ENCODE measurements around the gene FRRS1. TPM values are rescaled to one million over a fixed set of nuclear protein-coding genes. Genes with fewer than 3 reads are reported as not detected.

Gene FRRS1
- polyA plus RNA-seq, 4 donors: 0.45 to 8.4 (median 1.7) TPM

GRCh38 chr1:99691175-99691574 lies 75.3 kb downstream of the FRRS1 start:
- Histone ChIP-seq H3K36me3 (ENCODE audit: control insufficient read depth in 3 of 3, insufficient read depth in 2 of 3, low read depth in 1 of 3, low read length in 3 of 3) (no peaks in the 10 kb centered on the region), H3K27ac (ENCODE audit: low read depth in 1 of 3, low read length in 2 of 3) (no peak overlapping the region), H3K9me3 (ENCODE audit: control insufficient read depth in 2 of 2, insufficient read depth in 1 of 2, low read depth in 1 of 2, low read length in 1 of 2) (no peaks in the 10 kb centered on the region), H3K4me3 (ENCODE audit: low read depth in 1 of 3, low read length in 3 of 3) (no peak overlapping the region), H3K27me3 (ENCODE audit: control insufficient read depth in 3 of 3, insufficient read depth in 3 of 3, low read length in 3 of 3) (no peaks in the 10 kb centered on the region), H3K4me1 (ENCODE audit: control insufficient read depth in 3 of 3, insufficient read depth in 2 of 3, low read depth in 1 of 3, low read length in 2 of 3) (no peaks in the 10 kb centered on the region)
- DNase-seq: no peak
- no peak for FAIRE-seq
- WGBS, 3 donors: 69 to 92% (median 88%) methylated on average over 2 of the region's 2 CpGs

DNA sequence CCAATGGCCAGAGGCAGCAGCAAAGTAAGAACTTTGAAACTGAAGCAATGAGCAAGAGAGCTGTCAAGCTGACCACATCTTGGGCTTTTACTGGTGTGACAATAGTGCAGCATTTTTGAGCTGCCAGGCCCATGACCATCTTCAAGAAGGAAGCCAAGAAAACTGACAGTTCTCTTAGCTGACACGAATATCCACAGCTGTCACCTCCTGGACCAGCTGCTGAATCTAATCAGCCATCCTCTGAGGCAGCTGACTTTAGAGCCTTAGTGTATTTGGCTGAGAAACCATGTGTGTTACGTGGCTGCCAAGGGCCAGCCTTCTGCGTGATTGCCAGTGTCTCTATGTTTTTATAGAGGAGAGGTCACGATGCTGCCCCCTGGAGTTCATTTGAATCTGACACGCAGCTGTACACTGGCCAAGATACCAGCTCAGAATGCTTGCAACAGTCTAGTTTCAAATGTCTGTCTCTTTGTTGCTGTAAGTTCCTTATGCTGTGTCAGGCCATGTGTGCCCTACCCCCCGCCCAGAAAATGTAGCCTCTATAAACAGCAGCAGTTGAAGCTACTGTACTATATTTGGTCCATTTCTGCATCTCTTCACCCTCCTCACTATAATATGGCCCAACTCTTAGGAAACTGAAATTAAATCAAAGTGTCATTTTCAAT lies 80.8 kb downstream of the FRRS1 start:
- no peak overlapping the region for H3K4me3 ChIP-seq (ENCODE audit: low read depth in 1 of 3, low read length in 3 of 3)
- no peaks in the 10 kb centered on the region for H3K36me3 ChIP-seq (ENCODE audit: control insufficient read depth in 3 of 3, insufficient read depth in 2 of 3, low read depth in 1 of 3, low read length in 3 of 3)
- H3K4me1 ChIP-seq (ENCODE audit: control insufficient read depth in 3 of 3, insufficient read depth in 2 of 3, low read depth in 1 of 3, low read length in 2 of 3): no peaks in the 10 kb centered on the region
- no peaks in the 10 kb centered on the region for H3K9me3 ChIP-seq (ENCODE audit: control insufficient read depth in 2 of 2, insufficient read depth in 1 of 2, low read depth in 1 of 2, low read length in 1 of 2)
- H3K27me3 ChIP-seq (ENCODE audit: control insufficient read depth in 3 of 3, insufficient read depth in 3 of 3, low read length in 3 of 3): no peaks in the 10 kb centered on the region
- no peak overlapping the region for H3K27ac ChIP-seq (ENCODE audit: low read depth in 1 of 3, low read length in 2 of 3)
- 9 to 21% (median 20%) methylated on average over 6 of the region's 6 CpGs for WGBS, 3 donors
- DNase-seq (peak; percentile 66 to 72), FAIRE-seq (no peak)

- Histone ChIP-seq H3K9me3 (ENCODE audit: control insufficient read depth in 2 of 2, insufficient read depth in 1 of 2, low read depth in 1 of 2, low read length in 1 of 2) (no peaks in the 10 kb centered on the region), H3K27ac (ENCODE audit: low read depth in 1 of 3, low read length in 2 of 3) (no peak overlapping the region), H3K4me3 (ENCODE audit: low read depth in 1 of 3, low read length in 3 of 3) (no peak overlapping the region), H3K36me3 (ENCODE audit: control insufficient read depth in 3 of 3, insufficient read depth in 2 of 3, low read depth in 1 of 3, low read length in 3 of 3) (no peaks in the 10 kb centered on the region), H3K27me3 (ENCODE audit: control insufficient read depth in 3 of 3, insufficient read depth in 3 of 3, low read length in 3 of 3) (no peaks in the 10 kb centered on the region), H3K4me1 (ENCODE audit: control insufficient read depth in 3 of 3, insufficient read depth in 2 of 3, low read depth in 1 of 3, low read length in 2 of 3) (no peaks in the 10 kb centered on the region)
- whole genome bisulfite sequencing, 3 donors: 67 to 77% (median 73%) methylated on average over 4 of the region's 4 CpGs
- DNase-seq (no peak), FAIRE-seq (no peak)
These were observed 84.1 kb downstream of the FRRS1 start for GRCh38 chr1:99682291-99682751.

DNA sequence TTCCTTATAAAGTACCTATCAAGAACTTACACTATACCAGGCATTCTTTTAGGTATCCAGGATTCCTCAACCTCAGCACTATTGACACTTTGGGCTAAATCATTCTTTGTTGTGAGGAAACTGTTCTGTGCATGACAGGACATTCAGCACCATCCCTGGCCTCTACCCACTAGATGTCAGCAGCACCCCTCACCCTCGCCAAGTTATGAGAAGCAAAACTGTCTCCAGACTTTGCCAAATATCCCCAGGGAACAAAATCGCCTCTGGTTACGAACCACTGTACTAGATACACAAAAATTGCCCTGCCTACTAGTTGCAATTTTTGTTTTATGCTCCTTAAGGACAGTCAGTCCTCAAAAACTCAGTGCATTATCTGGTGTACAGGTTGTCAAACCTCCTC lies 84.9 kb downstream of the FRRS1 start:
- Histone ChIP-seq H3K27ac (ENCODE audit: low read depth in 1 of 3, low read length in 2 of 3) (no peak overlapping the region), H3K4me3 (ENCODE audit: low read depth in 1 of 3, low read length in 3 of 3) (no peak overlapping the region), H3K4me1 (ENCODE audit: control insufficient read depth in 3 of 3, insufficient read depth in 2 of 3, low read depth in 1 of 3, low read length in 2 of 3) (no peaks in the 10 kb centered on the region), H3K9me3 (ENCODE audit: control insufficient read depth in 2 of 2, insufficient read depth in 1 of 2, low read depth in 1 of 2, low read length in 1 of 2) (no peaks in the 10 kb centered on the region), H3K27me3 (ENCODE audit: control insufficient read depth in 3 of 3, insufficient read depth in 3 of 3, low read length in 3 of 3) (no peaks in the 10 kb centered on the region), H3K36me3 (ENCODE audit: control insufficient read depth in 3 of 3, insufficient read depth in 2 of 3, low read depth in 1 of 3, low read length in 3 of 3) (no peaks in the 10 kb centered on the region)
- DNase-seq (no peak), FAIRE-seq (no peak)
- WGBS, 3 donors: 70 to 88% (median 77%) methylated on average over 3 of the region's 3 CpGs

- no peaks in the 10 kb centered on the region for H3K36me3 ChIP-seq (ENCODE audit: control insufficient read depth in 3 of 3, insufficient read depth in 2 of 3, low read depth in 1 of 3, low read length in 3 of 3)
- no peak for FAIRE-seq
These were observed 86.2 kb downstream of the FRRS1 start for GRCh38 chr1:99680270-99680669.

DNA sequence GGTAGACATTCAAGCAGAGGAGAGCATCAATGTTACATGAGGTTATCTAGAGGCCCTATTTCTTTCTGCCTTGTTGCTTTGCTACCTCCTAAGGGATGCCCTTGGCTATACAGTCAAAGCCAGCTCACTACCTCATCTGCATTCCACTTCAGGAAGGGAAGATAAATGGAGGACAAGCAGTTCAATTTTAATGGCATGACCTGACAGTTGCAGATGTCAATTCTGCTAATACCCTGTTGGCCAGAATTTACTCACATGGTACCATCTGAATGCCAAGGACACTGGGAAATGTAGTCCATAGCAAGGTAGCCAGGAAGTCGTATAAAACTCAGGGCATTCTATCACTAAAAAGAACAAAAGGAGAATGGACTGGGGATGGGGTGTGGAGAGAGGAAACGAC lies 89.0 kb downstream of the FRRS1 start:
- FAIRE-seq: no peak
- Histone ChIP-seq H3K4me1 (ENCODE audit: control insufficient read depth in 3 of 3, insufficient read depth in 2 of 3, low read depth in 1 of 3, low read length in 2 of 3) (no peaks in the 10 kb centered on the region), H3K27ac (ENCODE audit: low read depth in 1 of 3, low read length in 2 of 3) (no peak overlapping the region), H3K4me3 (ENCODE audit: low read depth in 1 of 3, low read length in 3 of 3) (no peak overlapping the region), H3K36me3 (ENCODE audit: control insufficient read depth in 3 of 3, insufficient read depth in 2 of 3, low read depth in 1 of 3, low read length in 3 of 3) (no peaks in the 10 kb centered on the region), H3K27me3 (ENCODE audit: control insufficient read depth in 3 of 3, insufficient read depth in 3 of 3, low read length in 3 of 3) (no peaks in the 10 kb centered on the region), H3K9me3 (ENCODE audit: control insufficient read depth in 2 of 2, insufficient read depth in 1 of 2, low read depth in 1 of 2, low read length in 1 of 2) (no peaks in the 10 kb centered on the region)
- DNase-seq: no peak
- WGBS, 3 donors: 83 to 91% (median 85%) methylated on average over 2 of the region's 2 CpGs

More at GRCh38 chr1:99680270-99680669, 86.2 kb downstream of the FRRS1 start:
- WGBS, 3 donors: 82 to 91% (median 87%) methylated on average over 1 of the region's 1 CpG
- H3K4me1 ChIP-seq (ENCODE audit: control insufficient read depth in 3 of 3, insufficient read depth in 2 of 3, low read depth in 1 of 3, low read length in 2 of 3): no peaks in the 10 kb centered on the region
- no peak for DNase-seq
- H3K4me3 ChIP-seq (ENCODE audit: low read depth in 1 of 3, low read length in 3 of 3): no peak overlapping the region
- H3K27ac ChIP-seq (ENCODE audit: low read depth in 1 of 3, low read length in 2 of 3): no peak overlapping the region
- no peaks in the 10 kb centered on the region for H3K27me3 ChIP-seq (ENCODE audit: control insufficient read depth in 3 of 3, insufficient read depth in 3 of 3, low read length in 3 of 3)
- no peaks in the 10 kb centered on the region for H3K9me3 ChIP-seq (ENCODE audit: control insufficient read depth in 2 of 2, insufficient read depth in 1 of 2, low read depth in 1 of 2, low read length in 1 of 2)

DNA sequence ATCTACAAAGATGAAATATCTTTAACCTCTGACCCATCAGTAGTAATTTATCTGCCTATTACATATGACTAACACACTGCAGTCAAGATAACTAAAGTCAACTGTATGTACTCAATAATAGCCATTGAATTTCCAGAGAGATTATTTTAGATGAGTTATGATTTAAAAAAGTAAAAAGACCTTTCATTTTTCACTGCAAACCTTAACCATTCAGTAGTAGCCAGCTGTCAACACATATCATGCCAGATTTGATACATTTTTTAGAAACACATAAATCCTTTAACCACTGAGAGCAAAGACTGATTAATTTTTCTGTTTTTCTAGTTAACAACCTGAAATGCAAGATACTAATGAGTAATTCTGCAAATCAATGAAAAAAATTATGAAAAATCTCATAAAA lies 89.6 kb downstream of the FRRS1 start:
- Histone ChIP-seq H3K4me3 (ENCODE audit: low read depth in 1 of 3, low read length in 3 of 3) (no peak overlapping the region), H3K4me1 (ENCODE audit: control insufficient read depth in 3 of 3, insufficient read depth in 2 of 3, low read depth in 1 of 3, low read length in 2 of 3) (no peaks in the 10 kb centered on the region), H3K27me3 (ENCODE audit: control insufficient read depth in 3 of 3, insufficient read depth in 3 of 3, low read length in 3 of 3) (no peaks in the 10 kb centered on the region), H3K27ac (ENCODE audit: low read depth in 1 of 3, low read length in 2 of 3) (no peak overlapping the region), H3K36me3 (ENCODE audit: control insufficient read depth in 3 of 3, insufficient read depth in 2 of 3, low read depth in 1 of 3, low read length in 3 of 3) (no peaks in the 10 kb centered on the region), H3K9me3 (ENCODE audit: control insufficient read depth in 2 of 2, insufficient read depth in 1 of 2, low read depth in 1 of 2, low read length in 1 of 2) (no peaks in the 10 kb centered on the region)
- FAIRE-seq (peak; percentile 44), DNase-seq (peak in 1 of 2 donors; percentile 24)

GRCh38 chr1:99675994-99676393 lies 90.4 kb downstream of the FRRS1 start:
- H3K4me3 ChIP-seq (ENCODE audit: low read depth in 1 of 3, low read length in 3 of 3): no peak overlapping the region
- no peaks in the 10 kb centered on the region for H3K27me3 ChIP-seq (ENCODE audit: control insufficient read depth in 3 of 3, insufficient read depth in 3 of 3, low read length in 3 of 3)
- WGBS, 3 donors: 97 to 100% (median 97%) methylated on average over 1 of the region's 1 CpG
- FAIRE-seq: no peak
- no peak overlapping the region for H3K27ac ChIP-seq (ENCODE audit: low read depth in 1 of 3, low read length in 2 of 3)
- no peak for DNase-seq
- no peaks in the 10 kb centered on the region for H3K36me3 ChIP-seq (ENCODE audit: control insufficient read depth in 3 of 3, insufficient read depth in 2 of 3, low read depth in 1 of 3, low read length in 3 of 3)
- no peaks in the 10 kb centered on the region for H3K9me3 ChIP-seq (ENCODE audit: control insufficient read depth in 2 of 2, insufficient read depth in 1 of 2, low read depth in 1 of 2, low read length in 1 of 2)
- H3K4me1 ChIP-seq (ENCODE audit: control insufficient read depth in 3 of 3, insufficient read depth in 2 of 3, low read depth in 1 of 3, low read length in 2 of 3): no peaks in the 10 kb centered on the region

- FAIRE-seq (no peak), DNase-seq (no peak)
- Histone ChIP-seq H3K9me3 (ENCODE audit: control insufficient read depth in 2 of 2, insufficient read depth in 1 of 2, low read depth in 1 of 2, low read length in 1 of 2) (no peaks in the 10 kb centered on the region), H3K4me3 (ENCODE audit: low read depth in 1 of 3, low read length in 3 of 3) (no peak overlapping the region), H3K27ac (ENCODE audit: low read depth in 1 of 3, low read length in 2 of 3) (no peak overlapping the region), H3K36me3 (ENCODE audit: control insufficient read depth in 3 of 3, insufficient read depth in 2 of 3, low read depth in 1 of 3, low read length in 3 of 3) (no peaks in the 10 kb centered on the region), H3K4me1 (ENCODE audit: control insufficient read depth in 3 of 3, insufficient read depth in 2 of 3, low read depth in 1 of 3, low read length in 2 of 3) (no peaks in the 10 kb centered on the region), H3K27me3 (ENCODE audit: control insufficient read depth in 3 of 3, insufficient read depth in 3 of 3, low read length in 3 of 3) (no peaks in the 10 kb centered on the region)
These were observed 91.1 kb downstream of the FRRS1 start for GRCh38 chr1:99675292-99675691.
